GM18508 (cell line): ENCODE results near the gene GPR148.
"Not testable (repeated sequence)": the region's sequence is repeated elsewhere in the genome, so short reads cannot be mapped to it uniquely, and the experiment has no call there.

ENCODE experiments used
- ATAC-seq: cut with Tn5 transposase; IDR thresholded peaks from one replicate; pipeline ENCODE4 v1.9.1; 2021; ENCODE audit warnings: moderate number of reproducible peaks; ENCODE audit not compliant: insufficient read depth, unreplicated experiment

The GPR148 gene

GRCh38 chr2:130728549-130729316, at the start of gene GPR148:
Gene GPR148 (plus strand): TSS chr2:130729070. CDS start chr2:130729152, 82 bp downstream.
- no peak for ATAC-seq

GRCh38 chr2:130692041-130692770, 36.7 kb upstream of the GPR148 start:
- ATAC-seq = not testable (repeated sequence)

- not testable (repeated sequence) for ATAC-seq
Measured at GRCh38 chr2:130693474-130693873, 35.4 kb upstream of the GPR148 start.

GRCh38 chr2:130703250-130703649, 25.6 kb upstream of the GPR148 start:
- not testable (repeated sequence) for ATAC-seq

- ATAC-seq = not testable (repeated sequence)
Measured at GRCh38 chr2:130714795-130715194, 14.1 kb upstream of the GPR148 start.

GRCh38 chr2:130720036-130720435, 8.8 kb upstream of the GPR148 start:
- no peak for ATAC-seq

- no peak for ATAC-seq
Measured at GRCh38 chr2:130720528-130720927, 8.3 kb upstream of the GPR148 start.

GRCh38 chr2:130724455-130724854, 4.4 kb upstream of the GPR148 start:
- no peak for ATAC-seq

- no peak for ATAC-seq
Measured at GRCh38 chr2:130726614-130727180, 2.2 kb upstream of the GPR148 start.

- no peak for ATAC-seq
Measured at GRCh38 chr2:130727286-130727924, 1.5 kb upstream of the GPR148 start.

GRCh38 chr2:130728007-130728454, 839 bp upstream of the GPR148 start:
- ATAC-seq = no peak

GRCh38 chr2:130729322-130730299, 741 bp downstream of the GPR148 start:
- ATAC-seq = no peak

GRCh38 chr2:130732257-130732656, 3.4 kb downstream of the GPR148 start:
- not testable (repeated sequence) for ATAC-seq

GRCh38 chr2:130735200-130735599, 6.3 kb downstream of the GPR148 start:
- ATAC-seq = no peak

GRCh38 chr2:130736487-130736886, 7.6 kb downstream of the GPR148 start:
- no peak for ATAC-seq

- ATAC-seq = no peak
Measured at GRCh38 chr2:130737592-130737991, 8.7 kb downstream of the GPR148 start.

GRCh38 chr2:130740671-130741070, 11.8 kb downstream of the GPR148 start:
- ATAC-seq = no peak

- no peak for ATAC-seq
Measured at GRCh38 chr2:130743278-130743677, 14.4 kb downstream of the GPR148 start.

- no peak for ATAC-seq
Measured at GRCh38 chr2:130744287-130745117, 15.6 kb downstream of the GPR148 start.
